GM19240 (cell line): ENCODE data around the gene GABRA5.
"Not testable (repeated sequence)": the region's sequence is repeated elsewhere in the genome, so short reads cannot be mapped to it uniquely, and the experiment has no call there.

Experiments used
- DNase-seq: peaks from one replicate; pipeline ENCODE4 v3.0.0; 2011; ENCODE audit warnings: low spot score; ENCODE audit not compliant: insufficient read length

The GABRA5 gene

GRCh38 chr15:26877831-26878230, 11.0 kb downstream of the GABRA5 start:
- DNase-seq: no peak

DNA sequence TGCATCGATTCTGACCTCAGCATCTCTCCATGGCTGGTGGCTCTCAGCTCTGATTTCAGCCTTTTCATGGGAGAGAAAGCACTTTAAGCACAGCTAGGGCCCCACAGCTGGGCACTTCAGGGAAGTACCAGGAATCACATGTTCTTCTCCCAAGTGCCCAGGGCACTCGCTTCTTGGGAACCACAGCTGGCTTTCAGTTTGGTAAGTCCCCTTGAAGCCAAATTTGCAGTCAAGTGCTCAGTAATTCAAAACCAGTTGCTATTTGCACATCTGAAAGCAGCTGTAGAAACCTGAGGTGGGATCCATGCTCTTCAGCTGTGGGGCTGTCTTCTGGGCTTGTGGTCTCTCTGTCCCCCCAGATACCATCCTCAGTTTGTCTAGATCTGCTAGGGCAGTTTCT, 12.8 kb downstream of the GABRA5 start:
- DNase-seq: no peak

DNA sequence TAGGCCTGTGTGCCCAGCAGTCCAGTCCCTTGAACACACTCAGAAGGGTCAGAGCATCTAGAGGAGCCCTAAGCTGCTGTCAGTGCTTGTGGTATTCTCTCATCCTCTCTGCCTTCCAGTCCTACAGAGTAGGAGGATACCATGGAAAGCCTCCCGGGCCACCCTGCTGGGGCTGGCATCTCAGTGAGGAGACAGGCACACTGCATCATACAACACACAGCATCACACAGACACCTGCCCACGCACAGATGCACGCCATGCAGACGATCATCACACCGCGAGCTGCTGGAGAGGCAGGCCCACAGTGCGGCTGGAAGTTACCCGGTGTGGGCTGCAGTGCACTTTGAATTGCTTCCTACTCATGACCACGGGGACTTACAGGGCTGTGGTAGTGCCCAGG, 15.2 kb downstream of the GABRA5 start:
- DNase-seq: no peak

- DNase-seq: no peak
Observed at GRCh38 chr15:26882616-26883365, 15.9 kb downstream of the GABRA5 start.

GRCh38 chr15:26883466-26883865, 16.6 kb downstream of the GABRA5 start:
- no peak for DNase-seq

DNA sequence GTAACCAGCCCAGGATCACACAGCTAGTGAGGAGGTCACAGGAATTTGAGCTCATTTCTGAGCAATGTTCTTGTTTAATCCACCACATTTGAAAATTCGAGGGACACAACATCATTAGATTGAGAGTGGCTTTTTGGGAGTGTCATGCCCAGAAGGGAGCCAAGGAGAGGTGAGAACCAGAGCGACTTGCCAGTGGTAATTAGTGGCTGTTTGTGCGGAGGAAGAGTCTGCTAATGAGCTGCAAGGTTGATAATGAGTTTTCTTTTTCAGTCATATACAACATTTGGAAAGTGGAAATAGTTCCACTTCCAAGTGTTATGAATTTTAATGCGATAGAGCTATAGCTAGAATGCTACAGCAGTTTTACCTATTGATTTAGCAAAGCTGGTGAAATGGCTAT, 19.7 kb downstream of the GABRA5 start:
- DNase-seq: no peak

DNA sequence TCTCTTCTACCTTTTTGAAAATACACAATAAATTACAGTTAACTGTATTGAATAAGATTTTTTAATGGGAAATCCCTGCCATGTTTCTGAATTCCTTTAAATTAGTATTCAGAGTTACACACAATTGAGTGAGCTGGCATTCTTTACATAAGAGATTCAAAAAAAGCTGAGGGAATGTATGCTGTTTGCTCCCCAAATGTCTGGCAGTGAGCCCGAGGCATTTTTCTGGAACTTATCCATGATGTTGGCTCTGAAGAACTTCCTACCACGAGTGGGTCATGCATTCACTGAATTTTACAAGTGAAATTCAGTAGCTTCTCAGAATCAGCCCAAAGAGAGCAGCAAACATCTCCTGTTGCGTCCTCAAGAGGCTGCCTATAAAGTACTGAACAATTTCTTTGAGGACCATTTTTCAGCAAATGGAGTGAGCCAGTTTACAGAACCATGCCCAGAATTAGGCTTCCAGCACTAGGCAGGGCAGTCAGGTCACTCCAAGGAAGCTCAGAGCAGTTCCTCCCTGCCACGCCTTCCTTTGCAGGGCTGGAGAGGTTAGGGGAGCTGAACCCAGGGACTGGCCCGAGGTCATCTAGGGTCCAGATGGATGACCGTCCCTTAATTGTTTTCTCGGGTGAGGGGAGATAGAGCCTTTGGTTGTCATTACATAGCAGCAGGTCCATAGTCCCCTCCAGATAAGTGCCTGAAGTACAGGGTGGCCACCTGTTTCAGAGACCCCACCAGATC, 21.2 kb downstream of the GABRA5 start:
- DNase-seq: no peak

GRCh38 chr15:26888761-26889160, 21.9 kb downstream of the GABRA5 start:
- no peak for DNase-seq

DNA sequence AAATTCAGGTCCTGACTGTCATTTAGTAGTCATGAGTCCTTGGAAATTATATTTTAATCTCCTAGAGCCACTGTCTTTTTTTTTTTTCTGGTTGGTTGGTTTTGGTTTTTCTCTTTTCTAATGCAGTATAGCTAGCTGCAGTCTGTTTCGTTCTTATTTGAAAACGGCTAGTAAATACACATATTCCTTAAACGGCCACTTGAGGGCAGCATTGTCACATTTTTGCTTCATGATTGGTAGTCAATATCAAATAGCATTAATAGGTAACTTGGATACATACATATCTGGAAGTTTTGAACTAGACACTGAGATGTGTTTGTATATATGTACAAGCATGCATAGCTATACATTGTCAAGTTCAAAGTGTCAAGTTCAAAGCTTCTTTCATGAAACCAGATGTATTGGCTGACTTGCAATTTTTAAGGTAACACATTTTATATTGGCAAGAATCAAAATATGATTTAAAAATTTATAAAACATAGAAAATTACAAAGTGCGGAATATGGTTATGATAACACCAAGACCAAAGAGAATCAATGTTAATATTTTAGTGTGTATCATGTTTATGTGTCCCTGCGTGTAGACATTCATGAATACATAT, 22.5 kb downstream of the GABRA5 start:
- no peak for DNase-seq

DNA sequence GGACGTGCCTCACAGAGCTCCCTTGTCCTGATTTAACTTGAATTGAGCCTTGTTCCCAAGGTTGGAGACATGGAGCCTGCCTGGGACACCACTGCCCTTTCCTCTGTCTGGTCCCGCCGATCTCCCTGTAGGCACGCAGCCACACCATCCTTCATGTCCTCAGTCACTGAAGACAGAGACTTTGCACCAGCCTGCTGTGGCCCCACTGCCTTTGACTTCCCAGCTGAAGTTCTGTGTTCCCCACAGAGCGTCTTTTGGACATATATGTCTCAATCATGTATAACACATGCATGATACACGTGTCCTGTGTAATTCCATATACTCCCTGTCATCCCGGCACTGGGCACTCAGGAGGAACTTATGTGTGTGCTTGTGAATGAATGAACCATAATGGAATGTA, 23.6 kb downstream of the GABRA5 start:
- no peak for DNase-seq

DNA sequence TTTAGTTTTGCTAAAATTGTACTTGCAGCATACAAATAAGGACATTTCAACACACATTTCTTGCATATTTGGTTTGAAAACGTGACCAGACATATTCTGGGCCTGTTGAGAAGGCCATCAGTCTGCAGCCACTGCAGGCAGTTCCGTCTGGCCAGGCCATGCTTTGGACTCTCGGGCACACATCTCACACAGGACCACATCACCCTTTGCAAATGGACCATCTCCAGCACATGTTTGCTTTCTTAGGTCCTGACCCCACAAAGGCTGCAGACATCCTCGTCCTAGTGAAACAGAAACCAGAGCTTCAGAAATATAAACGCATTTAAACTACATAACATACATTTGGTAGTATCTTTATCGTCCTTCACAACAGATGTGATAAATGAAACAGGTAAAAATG, 24.1 kb downstream of the GABRA5 start:
- no peak for DNase-seq

- DNase-seq: no peak
Observed at GRCh38 chr15:26891448-26892181, 24.8 kb downstream of the GABRA5 start.

DNA sequence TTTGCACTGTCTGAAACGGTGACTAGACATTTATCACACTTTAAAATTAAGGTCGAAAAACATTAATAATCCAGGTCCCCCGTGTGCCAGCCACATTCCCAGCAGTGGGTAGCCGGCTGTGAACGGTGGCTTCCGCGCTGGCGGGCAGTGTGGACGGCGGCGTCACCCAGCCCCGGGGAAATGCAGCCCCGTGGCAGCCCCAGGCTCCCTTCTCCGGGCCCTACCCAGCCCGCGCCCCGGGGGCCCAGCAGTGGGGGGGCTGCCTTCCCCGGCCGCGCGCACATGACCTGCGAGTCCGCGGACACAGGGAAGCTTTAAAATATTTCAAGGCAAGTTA, 25.3 kb downstream of the GABRA5 start:
- DNase-seq: no peak

DNA sequence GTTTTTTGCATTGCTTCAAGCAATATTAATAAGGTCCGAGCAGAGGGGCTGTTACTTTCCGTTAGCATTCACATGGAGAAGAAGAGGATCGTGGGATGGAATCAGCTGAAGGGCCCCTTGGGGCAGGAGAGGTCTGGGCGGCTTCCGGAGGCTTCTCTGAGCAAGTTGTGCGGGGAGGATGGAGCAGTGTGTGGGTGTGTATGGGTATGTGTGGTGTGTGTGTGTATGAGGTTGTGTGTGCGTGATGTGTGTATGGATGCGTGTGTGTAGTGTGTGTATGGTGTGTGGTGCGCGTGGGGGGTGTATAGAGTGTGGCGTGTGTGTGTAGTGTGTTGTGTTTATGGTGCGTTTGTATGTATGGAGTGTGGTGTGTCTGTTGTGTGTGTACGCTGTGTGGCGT, 25.8 kb downstream of the GABRA5 start:
- DNase-seq: no peak

GRCh38 chr15:26893351-26894065, 26.6 kb downstream of the GABRA5 start:
- DNase-seq: no peak

- no peak for DNase-seq
Observed at GRCh38 chr15:26894181-26894580, 27.3 kb downstream of the GABRA5 start.

DNA sequence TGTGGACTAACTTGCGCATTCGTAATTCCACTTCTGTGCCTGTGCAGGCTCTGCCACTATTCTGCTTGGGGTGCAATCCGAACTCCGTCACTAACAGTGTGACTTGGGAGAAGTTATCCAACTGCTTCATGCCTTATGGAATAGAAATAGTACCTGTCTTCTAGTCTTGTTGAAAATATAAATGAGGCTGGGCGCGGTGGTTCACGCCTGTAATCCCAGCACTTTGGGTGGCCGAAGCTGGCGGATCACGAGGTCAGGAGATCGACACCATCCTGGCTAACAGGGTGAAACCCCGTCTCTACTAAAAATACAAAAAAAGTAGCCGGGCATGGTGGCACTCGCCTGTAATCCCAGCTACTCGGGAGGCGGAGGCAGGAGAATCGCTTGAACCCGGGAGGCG, 28.5 kb downstream of the GABRA5 start:
- DNase-seq: not testable (repeated sequence)

GRCh38 chr15:26899658-26900057, 32.8 kb downstream of the GABRA5 start:
- no peak for DNase-seq

GRCh38 chr15:26901041-26901440, 34.2 kb downstream of the GABRA5 start:
- no peak for DNase-seq

DNA sequence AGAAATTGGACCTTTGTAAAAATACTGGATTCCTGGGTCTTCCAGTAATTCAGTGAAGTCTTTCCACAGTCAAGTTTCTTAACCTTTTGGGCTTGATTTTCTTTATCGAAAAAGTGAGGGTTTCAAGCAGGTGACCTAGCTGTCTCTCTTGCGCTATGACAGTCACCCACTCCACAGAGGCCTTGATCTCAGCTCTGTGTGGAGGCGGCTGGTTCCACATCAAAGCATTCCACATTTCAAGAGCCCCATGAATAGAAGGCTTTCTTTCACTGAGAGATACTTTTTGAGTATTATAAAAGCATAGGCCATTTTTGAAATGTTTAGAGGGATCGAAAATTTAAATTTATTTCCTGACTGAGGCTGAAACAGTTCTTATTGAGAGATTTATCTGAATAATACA, 43.9 kb downstream of the GABRA5 start:
- DNase-seq: no peak

GRCh38 chr15:26921433-26921832, 54.6 kb downstream of the GABRA5 start:
- no peak for DNase-seq
